GM18520 (cell line): Measurements from ENCODE around the gene SORT1.
"Not testable (repeated sequence)": the region's sequence is repeated elsewhere in the genome, so short reads cannot be mapped to it uniquely, and the experiment has no call there.

ENCODE experiments used
- ATAC-seq: cut with Tn5 transposase; IDR thresholded peaks from one replicate; pipeline ENCODE4 v1.9.1; 2021; ENCODE audit not compliant: unreplicated experiment

Gene SORT1

GRCh38 chr1:109383087-109383779 lies 14.5 kb downstream of the SORT1 start:
- no peak for ATAC-seq

- no peak for ATAC-seq
Observed at GRCh38 chr1:109381573-109381972, 16.1 kb downstream of the SORT1 start.

- no peak for ATAC-seq
Observed at GRCh38 chr1:109379907-109380306, 17.8 kb downstream of the SORT1 start.

- ATAC-seq: no peak
Observed at GRCh38 chr1:109379422-109379821, 18.3 kb downstream of the SORT1 start.

GRCh38 chr1:109377698-109378097 lies 20.0 kb downstream of the SORT1 start:
- no peak for ATAC-seq

GRCh38 chr1:109373696-109374095 lies 24.0 kb downstream of the SORT1 start:
- ATAC-seq: not testable (repeated sequence)

GRCh38 chr1:109373126-109373525 lies 24.6 kb downstream of the SORT1 start:
- ATAC-seq: no peak

- no peak for ATAC-seq
Observed at GRCh38 chr1:109372281-109372680, 25.4 kb downstream of the SORT1 start.

- no peak for ATAC-seq
Observed at GRCh38 chr1:109371341-109371739, 26.4 kb downstream of the SORT1 start.

- ATAC-seq: no peak
Observed at GRCh38 chr1:109370712-109371340, 26.9 kb downstream of the SORT1 start.

GRCh38 chr1:109369167-109369746 lies 28.5 kb downstream of the SORT1 start:
- no peak for ATAC-seq

GRCh38 chr1:109368464-109368863 lies 29.3 kb downstream of the SORT1 start:
- no peak for ATAC-seq

GRCh38 chr1:109367626-109368025 lies 30.1 kb downstream of the SORT1 start:
- no peak for ATAC-seq

- ATAC-seq: no peak
Observed at GRCh38 chr1:109365642-109366204, 32.0 kb downstream of the SORT1 start.

- ATAC-seq: no peak
Observed at GRCh38 chr1:109361649-109362048, 36.1 kb downstream of the SORT1 start.

- ATAC-seq: no peak
Observed at GRCh38 chr1:109361069-109361468, 36.6 kb downstream of the SORT1 start.

- ATAC-seq: no peak
Observed at GRCh38 chr1:109357616-109358015, 40.1 kb downstream of the SORT1 start.

- ATAC-seq: no peak
Observed at GRCh38 chr1:109356915-109357314, 40.8 kb downstream of the SORT1 start.

- ATAC-seq: no peak
Observed at GRCh38 chr1:109356505-109356904, 41.2 kb downstream of the SORT1 start.

GRCh38 chr1:109354929-109355328 lies 42.8 kb downstream of the SORT1 start:
- ATAC-seq: no peak

- ATAC-seq: no peak
Observed at GRCh38 chr1:109351457-109351856, 46.3 kb downstream of the SORT1 start.

GRCh38 chr1:109350655-109351054 lies 47.1 kb downstream of the SORT1 start:
- no peak for ATAC-seq
